Endometrial microvascular endothelial cells (primary cell): ENCODE results near the gene ARHGAP28. TPM values are rescaled to one million over a fixed set of nuclear protein-coding genes. Genes with fewer than 3 reads are reported as not detected.
"Not testable (repeated sequence)": the region's sequence is repeated elsewhere in the genome, so short reads cannot be mapped to it uniquely, and the experiment has no call there.

ENCODE experiments used
- in situ Hi-C: cut with HindIII; loops from 2 replicates; pipeline ENCODE4 v1.10.0; 2017; ENCODE audit warnings: low sequenced_read_pairs, low pct_unique_long_range_greater_than_20kb; ENCODE audit errors: inconsistent ontology term
- total RNA-seq: library from RNA; depleted of rRNA; stranded (reverse); fragments of >200 nt; gene quantifications from one replicate; pipeline ENCODE4 v1.2.3, GENCODE V29; 2015; ENCODE audit errors: inconsistent ontology term

ARHGAP28 gene
- total RNA-seq, 1 donor from 2014 or later = not detected

GRCh38 chr18:6882401-6882800 is 152.9 kb downstream of the ARHGAP28 start:
- in situ Hi-C loops = no loop called here

GRCh38 chr18:6885006-6885481 is 155.5 kb downstream of the ARHGAP28 start:
- in situ Hi-C loops = no loop called here

DNA sequence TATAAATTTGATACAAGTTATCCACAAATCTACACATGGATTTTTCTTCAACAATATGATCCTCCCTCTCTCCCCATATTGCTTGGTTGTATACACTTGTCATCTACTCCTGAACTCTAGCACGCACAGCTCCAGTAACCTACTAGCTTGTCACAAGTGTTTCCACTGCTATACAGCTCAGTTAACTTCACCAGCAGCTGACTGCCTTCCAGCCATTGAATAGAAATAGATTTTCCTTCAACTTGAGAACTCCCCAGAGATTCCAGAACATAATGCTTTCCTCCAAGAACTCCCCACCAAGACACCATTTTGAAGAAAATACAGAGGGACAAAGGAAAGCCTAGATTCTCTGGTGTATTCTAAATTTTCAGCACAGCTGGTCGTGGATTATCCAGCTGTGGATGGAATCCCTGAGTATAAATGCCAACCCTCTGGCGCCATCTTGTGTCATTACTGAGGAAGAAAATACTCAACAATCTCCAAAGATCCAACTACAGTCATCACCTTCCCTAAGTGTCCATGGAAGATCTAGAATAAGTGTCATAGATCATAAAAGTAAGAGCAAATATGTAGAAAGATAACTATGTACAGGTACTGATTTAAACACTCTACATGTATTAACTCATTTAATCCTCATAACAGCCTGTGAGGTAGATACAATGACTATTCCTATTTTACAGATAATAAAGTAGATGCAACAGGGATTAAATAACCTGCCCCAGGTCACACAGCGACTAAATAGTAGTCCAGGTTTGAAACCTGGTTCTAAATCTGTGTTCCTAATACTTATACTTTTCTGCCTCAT is 156.7 kb downstream of the ARHGAP28 start:
- in situ Hi-C loops = no loop called here

GRCh38 chr18:6886797-6887330 is 157.3 kb downstream of the ARHGAP28 start:
- in situ Hi-C loops = no loop called here

DNA sequence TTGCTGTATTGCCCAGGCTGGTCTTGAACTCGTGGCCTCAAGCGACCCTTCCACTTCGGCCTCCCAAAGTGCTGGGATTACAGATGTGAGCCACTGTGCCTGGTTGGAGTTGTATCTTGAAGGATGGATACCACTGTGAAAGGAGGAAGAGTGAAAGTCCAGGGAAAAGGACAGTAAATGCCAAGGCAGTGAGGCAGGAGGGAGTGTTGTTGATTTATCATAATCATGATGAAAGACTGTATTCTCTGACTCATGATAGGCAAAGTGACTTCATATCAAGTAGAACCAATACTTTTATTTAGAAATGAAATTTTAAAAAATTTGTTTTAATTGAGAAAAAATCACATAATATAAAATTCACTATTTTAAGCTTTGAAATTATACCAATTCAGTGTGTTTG is 162.3 kb downstream of the ARHGAP28 start:
- in situ Hi-C loops = no loop called here

- in situ Hi-C loops = no loop called here
Observed at GRCh38 chr18:6901286-6901926, 171.9 kb downstream of the ARHGAP28 start.

GRCh38 chr18:6917072-6917471 is 187.6 kb downstream of the ARHGAP28 start:
- in situ Hi-C loops = no loop called here

DNA sequence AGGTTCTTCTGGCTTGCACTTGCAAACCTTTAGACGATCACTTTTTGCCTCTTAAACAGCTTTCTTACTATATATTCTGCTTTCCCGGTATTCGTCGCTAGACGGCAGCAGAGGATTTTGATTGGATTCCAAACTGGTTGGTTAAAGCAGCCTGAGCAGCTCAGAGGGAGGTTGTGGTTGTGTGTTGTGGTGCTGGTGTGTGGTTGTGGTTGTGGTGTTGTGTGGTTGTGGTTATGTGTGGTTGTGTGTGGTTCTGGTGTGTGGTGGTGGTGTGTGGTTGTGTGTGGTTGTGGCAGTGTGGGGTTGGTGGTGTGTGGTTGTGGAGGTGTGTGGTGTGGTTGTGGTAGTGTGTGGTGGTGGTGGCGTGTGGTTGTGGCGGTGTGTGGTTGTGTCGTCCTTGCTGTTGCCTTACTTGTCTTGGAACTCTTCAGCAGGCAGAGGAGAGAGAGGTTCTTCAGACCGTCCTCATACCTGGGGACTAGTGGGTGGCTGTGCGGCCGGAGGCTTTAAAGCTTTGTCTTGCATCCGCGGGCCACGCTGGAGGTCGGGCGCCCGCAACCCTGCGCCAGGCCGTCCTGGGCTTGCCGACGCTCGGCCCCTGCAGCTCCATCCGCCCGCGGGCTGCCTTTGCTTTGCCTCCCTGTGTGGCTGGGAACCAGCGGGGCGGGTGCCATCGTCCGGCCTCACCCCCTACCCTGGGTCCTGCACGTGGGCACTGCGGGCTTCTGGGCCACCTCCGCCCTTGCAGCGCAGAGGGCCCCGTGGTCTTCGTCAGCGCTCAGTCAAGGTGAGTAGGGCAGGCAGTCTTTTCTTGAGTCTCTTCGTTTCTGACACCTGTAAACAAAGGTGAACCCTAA is 190.8 kb downstream of the ARHGAP28 start:
- in situ Hi-C loops = no loop called here

GRCh38 chr18:6921571-6921970 is 192.1 kb downstream of the ARHGAP28 start:
- in situ Hi-C loops = no loop called here

DNA sequence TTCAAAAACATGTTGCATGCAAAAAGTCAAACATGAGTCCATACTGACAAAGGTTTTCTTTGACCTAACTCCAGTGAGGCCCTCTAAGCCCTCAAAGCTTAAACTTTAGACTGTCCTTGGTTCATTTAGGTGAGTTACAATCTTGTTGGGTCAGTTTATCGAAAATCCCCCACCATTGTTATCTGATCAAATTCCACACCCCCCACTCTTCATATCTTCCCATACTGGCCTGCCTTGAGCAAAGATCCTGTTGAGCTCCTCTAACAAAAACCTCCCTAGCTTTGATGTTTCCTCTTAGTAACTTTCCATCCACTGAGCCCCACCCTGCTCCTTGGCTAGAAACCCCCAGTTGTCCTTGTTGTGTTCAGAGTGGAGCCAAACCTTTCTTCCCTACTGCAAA is 193.7 kb downstream of the ARHGAP28 start:
- in situ Hi-C loops = no loop called here

DNA sequence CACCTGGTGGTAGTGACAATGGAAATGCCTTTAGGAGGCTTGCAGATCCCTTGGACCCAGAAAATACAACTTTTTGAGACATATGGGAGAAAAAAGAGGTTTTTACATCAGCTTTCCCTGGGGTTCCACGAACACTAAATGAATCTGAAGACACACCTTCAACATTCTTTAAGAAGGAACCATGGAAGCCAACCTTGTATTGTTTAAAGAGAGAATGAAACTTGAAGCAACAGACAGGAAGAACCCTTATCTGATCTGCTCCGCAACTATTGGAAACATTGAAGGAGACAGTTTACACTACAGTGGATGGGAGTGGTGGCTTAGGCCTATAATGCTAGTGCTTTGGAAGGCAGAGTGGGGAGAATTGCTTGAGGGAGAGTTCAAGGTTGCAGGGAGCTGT is 197.6 kb downstream of the ARHGAP28 start:
- in situ Hi-C loops = no loop called here

- in situ Hi-C loops = no loop called here
Observed at GRCh38 chr18:6928359-6928758, 198.8 kb downstream of the ARHGAP28 start.

DNA sequence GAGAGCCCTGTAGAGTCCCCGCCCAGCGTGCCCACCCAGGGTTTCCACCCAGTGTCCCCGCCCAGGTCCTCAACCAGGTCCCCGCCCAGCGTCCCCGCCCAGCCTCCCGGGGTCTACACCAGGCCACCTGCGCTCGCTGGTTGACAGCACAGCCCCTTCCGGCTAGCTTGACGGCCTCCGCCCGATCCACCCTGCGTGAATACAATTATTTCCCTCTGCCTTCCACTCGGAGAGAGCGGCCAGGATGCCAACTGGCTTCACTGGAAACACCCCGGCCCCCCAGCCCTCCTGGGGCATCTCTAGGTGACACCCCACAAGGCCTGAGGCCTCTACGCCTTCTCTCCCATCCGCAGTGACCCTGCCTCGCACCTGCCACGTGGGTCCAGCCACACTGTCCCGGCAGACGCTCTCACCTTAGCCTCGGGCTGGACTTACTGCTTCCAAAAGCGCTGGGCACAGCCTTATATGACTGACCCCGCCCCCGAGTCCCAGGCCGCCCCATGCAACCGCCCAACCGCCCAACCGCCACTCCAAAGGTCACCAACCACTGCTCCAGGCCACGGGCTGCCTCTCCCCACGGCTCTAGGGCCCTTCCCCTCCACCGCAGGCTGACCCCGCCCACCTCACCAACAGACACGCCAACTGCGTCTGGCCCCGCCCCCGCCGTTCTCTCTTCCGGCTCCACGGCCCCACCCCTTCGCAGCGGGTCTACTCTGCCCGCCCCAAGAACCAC is 200.0 kb downstream of the ARHGAP28 start:
- in situ Hi-C loops = no loop called here

GRCh38 chr18:6934859-6935258 is 205.3 kb downstream of the ARHGAP28 start:
- in situ Hi-C loops = no loop called here

- in situ Hi-C loops = no loop called here
Observed at GRCh38 chr18:6938003-6938402, 208.5 kb downstream of the ARHGAP28 start.

- in situ Hi-C loops = not testable (repeated sequence)
Observed at GRCh38 chr18:6938403-6938802, 208.9 kb downstream of the ARHGAP28 start.

GRCh38 chr18:6939972-6940371 is 210.5 kb downstream of the ARHGAP28 start:
- in situ Hi-C loops = no loop called here

DNA sequence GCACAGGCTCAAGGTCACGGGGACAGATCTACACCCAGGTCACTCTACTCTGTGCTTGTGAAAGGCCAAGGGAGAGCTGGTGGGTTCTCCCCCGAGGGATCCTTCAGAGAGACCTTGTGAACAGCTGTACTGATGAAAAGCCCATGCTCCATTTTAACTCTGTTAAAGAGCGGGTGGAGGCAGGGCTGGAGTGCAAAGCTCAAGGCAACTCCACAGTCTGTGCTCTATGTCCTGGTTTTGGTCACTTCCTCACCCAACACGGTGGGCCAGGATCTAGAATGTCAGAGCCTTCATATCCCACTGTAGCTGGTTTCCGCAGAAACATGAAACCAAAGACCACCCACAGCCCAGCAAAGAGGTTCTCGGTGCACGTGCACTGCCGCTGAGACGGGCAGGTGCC is 210.9 kb downstream of the ARHGAP28 start:
- in situ Hi-C loops = no loop called here

DNA sequence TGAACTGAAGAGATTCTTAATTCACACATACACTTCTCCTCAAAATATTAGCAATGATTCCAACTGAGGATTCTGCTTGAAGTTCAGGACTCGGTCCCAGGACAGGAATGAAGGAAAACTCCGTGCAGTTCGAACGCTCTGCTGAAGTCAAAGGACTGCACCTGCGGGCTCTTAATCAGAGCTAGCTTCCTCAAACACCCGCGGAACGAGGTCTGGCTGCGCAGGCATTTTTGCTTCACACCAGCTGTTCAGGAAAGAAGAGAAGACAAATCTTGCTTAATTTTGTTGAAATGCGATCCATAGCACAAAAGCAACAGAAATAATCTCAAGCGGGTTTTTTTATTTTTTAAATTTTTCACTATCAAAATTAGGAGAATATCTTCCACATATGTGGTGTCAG is 212.5 kb downstream of the ARHGAP28 start:
- in situ Hi-C loops = no loop called here
